IMR-90 (cell line): ENCODE results near the gene IAPP. TPM values are rescaled to one million over a fixed set of nuclear protein-coding genes. Genes with fewer than 3 reads are reported as not detected.

Source experiments
- ATAC-seq: fragments of 200-7000 bp; cut with Tn5 transposase; 2 replicates; pipeline ENCODE4 v1.9.1; 2020; ENCODE audit warnings: low read depth, mild to moderate bottlenecking, moderate library complexity
- BruUV-seq: library from RNA; stranded (reverse); fragments of 400-500 nt; replicated peaks from 2 replicates; lab custom pipeline; 2021; lab: Mats Ljungman, UMichigan
- CTCF ChIA-PET: fragments of 300-600 bp; formaldehyde crosslinking; extraction: SDS; loops from one replicate; lab custom pipeline; 2021; ENCODE audit warnings: antibody characterized with exemption; lab: Yijun Ruan, JAX
- POLR2A ChIA-PET: fragments of 300-600 bp; sonication (Branson Sonifier 250); formaldehyde crosslinking; loops from one replicate; lab custom pipeline; 2022; ENCODE audit warnings: antibody characterized with exemption; ENCODE audit not compliant: unreplicated experiment; lab: Charles Lee
- DNase-seq: peaks from one replicate; pipeline ENCODE4 v3.0.0; 2013
- H2AFZ ChIP-seq: replicated peaks from 2 replicates; pipeline ENCODE3; 2013; ENCODE audit warnings: low read length, mild to moderate bottlenecking; ENCODE audit not compliant: poor library complexity
- H2AK5ac ChIP-seq: 2 replicates; pipeline ENCODE4 v1.6.1; 2013; ENCODE audit warnings: low read depth, low read length, inconsistent platforms
- H2AK9ac ChIP-seq: replicated peaks from 2 replicates; pipeline ENCODE3; 2013; ENCODE audit warnings: mild to moderate bottlenecking, low read depth, low read length, moderate library complexity; ENCODE audit not compliant: poor library complexity
- H2BK120ac ChIP-seq: 2 replicates; pipeline ENCODE4 v1.6.1; 2013; ENCODE audit warnings: low read depth, low read length, inconsistent platforms
- H2BK15ac ChIP-seq: 3 replicates; pipeline ENCODE4 v1.6.1; 2013; ENCODE audit warnings: low read depth, low read length, inconsistent platforms
- H2BK20ac ChIP-seq: 2 replicates; pipeline ENCODE4 v1.6.1; 2013; ENCODE audit warnings: low read depth, mild to moderate bottlenecking, inconsistent platforms, low read length, moderate library complexity
- H2BK5ac ChIP-seq: 2 replicates; pipeline ENCODE4 v1.6.1; 2013; ENCODE audit warnings: mild to moderate bottlenecking, low read depth, low read length, inconsistent platforms; ENCODE audit not compliant: poor library complexity, severe bottlenecking
- H3K14ac ChIP-seq: replicated peaks from 2 replicates; pipeline ENCODE4 v1.6.1; 2013; ENCODE audit warnings: low read depth, low read length, inconsistent platforms
- H3K18ac ChIP-seq: 2 replicates; pipeline ENCODE4 v1.6.1; 2013; ENCODE audit warnings: low read depth, low read length, control low read depth
- H3K23ac ChIP-seq: 2 replicates; pipeline ENCODE4 v1.6.1; 2013; ENCODE audit warnings: low read depth, low read length, inconsistent platforms
- H3K27ac ChIP-seq: 2 replicates; pipeline ENCODE4 v1.5.1; 2013; ENCODE audit warnings: mild to moderate bottlenecking, control low read depth, low read length; ENCODE audit not compliant: insufficient read depth
- H3K27me3 ChIP-seq: 2 replicates; pipeline ENCODE4 v1.6.1; 2013; ENCODE audit warnings: low read length; ENCODE audit not compliant: control insufficient read depth, insufficient read depth
- H3K36me3 ChIP-seq: 2 replicates; pipeline ENCODE4 v1.6.1; 2013; ENCODE audit warnings: low read length, mixed read lengths; ENCODE audit not compliant: control insufficient read depth, insufficient read depth
- H3K4ac ChIP-seq: 2 replicates; pipeline ENCODE4 v1.6.1; 2013; ENCODE audit warnings: low read depth, low read length, inconsistent platforms
- H3K4me1 ChIP-seq: 2 replicates; pipeline ENCODE4 v1.6.1; 2013; ENCODE audit warnings: low read length, mixed read lengths; ENCODE audit not compliant: control insufficient read depth, insufficient read depth
- H3K4me2 ChIP-seq: 2 replicates; pipeline ENCODE4 v1.6.1; 2013; ENCODE audit warnings: low read depth, mild to moderate bottlenecking, control low read depth, low read length, moderate library complexity
- H3K4me3 ChIP-seq: 2 replicates; pipeline ENCODE4 v1.5.1; 2013; ENCODE audit warnings: low read depth, mild to moderate bottlenecking, control low read depth, low read length, moderate library complexity; ENCODE audit not compliant: insufficient read depth
- H3K56ac ChIP-seq: 2 replicates; pipeline ENCODE4 v1.6.1; 2013; ENCODE audit warnings: low read length, inconsistent platforms; ENCODE audit not compliant: insufficient read depth; ENCODE audit errors: extremely low read depth
- H3K79me1 ChIP-seq, 2 experiments: 2 replicates each; pipeline ENCODE4 v1.6.1; 2013; ENCODE audit warnings: low read length in 2 of 2, inconsistent platforms in 1 of 2, low read depth in 1 of 2
- H3K9ac ChIP-seq: 2 replicates; pipeline ENCODE4 v1.6.1; 2013; ENCODE audit warnings: low read depth, low read length, control low read depth
- H3K9me1 ChIP-seq: 2 replicates; pipeline ENCODE4 v1.6.1; 2013; ENCODE audit warnings: low read length, inconsistent platforms; ENCODE audit not compliant: insufficient read depth
- H3K9me3 ChIP-seq: 2 replicates; pipeline ENCODE4 v1.6.1; 2013; ENCODE audit warnings: low read length; ENCODE audit not compliant: control insufficient read depth, insufficient read depth
- H4K20me1 ChIP-seq: 2 replicates; pipeline ENCODE4 v1.6.1; 2013; ENCODE audit warnings: low read length, inconsistent platforms; ENCODE audit not compliant: insufficient read depth
- H4K5ac ChIP-seq: 2 replicates; pipeline ENCODE4 v1.6.1; 2013; ENCODE audit warnings: mild to moderate bottlenecking, low read depth, low read length, control low read depth
- H4K8ac ChIP-seq, 2 experiments: 2 replicates each; pipeline ENCODE4 v1.6.1; 2013; ENCODE audit warnings: low read depth in 2 of 2, low read length in 2 of 2, control low read depth in 1 of 2, inconsistent platforms in 1 of 2
- H4K91ac ChIP-seq: 2 replicates; pipeline ENCODE4 v1.6.1; 2013; ENCODE audit warnings: low read depth, low read length, inconsistent platforms; ENCODE audit not compliant: insufficient read depth
- BHLHE40 ChIP-seq: fragments of 150-350 bp; IDR thresholded peaks from 2 replicates; pipeline ENCODE4 v1.6.1; 2016; ENCODE audit warnings: mild to moderate bottlenecking, low read depth, low read length
- CTCF ChIP-seq: conservative IDR thresholded peaks from 2 replicates; pipeline ENCODE4 v1.5.1; 2012; ENCODE audit warnings: mild to moderate bottlenecking, low read depth, low read length, improper control_type of control experiment
- FOS ChIP-seq: fragments of 150-350 bp; IDR thresholded peaks from 2 replicates; pipeline ENCODE4 v1.6.1; 2016; ENCODE audit warnings: low read depth, low read length
- MAFK ChIP-seq: IDR thresholded peaks from 2 replicates; pipeline ENCODE4 v1.6.1; 2012; ENCODE audit warnings: low read depth, low read length, improper control_type of control experiment
- MAZ ChIP-seq: IDR thresholded peaks from 2 replicates; pipeline ENCODE4 v1.6.1; 2012; ENCODE audit warnings: low read depth, mild to moderate bottlenecking, low read length, improper control_type of control experiment, moderate library complexity, borderline replicate concordance
- RAD21 ChIP-seq: IDR thresholded peaks from 2 replicates; pipeline ENCODE4 v1.6.1; 2012; ENCODE audit warnings: low read length, improper control_type of control experiment
- WGBS, 2 experiments: methylation state at CpG; one replicate each; pipeline versions ENCODE4 v1.1.5 to v1.1.7; 2013; ENCODE audit warnings: missing lambda C conversion rate in 2 of 2; ENCODE audit not compliant: insufficient read length in 1 of 2; ENCODE audit errors: extremely low coverage in 2 of 2; 5-methylcytosine and 5-hydroxymethylcytosine counted together
- dilution Hi-C: fragments of 300-500 bp; cut with HindIII; formaldehyde crosslinking; loops from one replicate; pipeline ENCODE4 v1.14.3; 2018; ENCODE audit warnings: low sequenced_read_pairs; ENCODE audit not compliant: unreplicated experiment
- in situ Hi-C: fragments of 300-500 bp; cut with MboI; formaldehyde crosslinking; loops from 3 replicates; pipeline ENCODE4 v1.14.3; 2019; ENCODE audit warnings: low sequenced_read_pairs, inconsistent platforms, mixed read lengths
- intact Hi-C: fragments of 100-400 bp; cut with micrococcal nuclease; formaldehyde crosslinking; loops from 2 replicates; pipeline ENCODE4 v1.10.0; 2022
- polyA plus RNA-seq, 3 experiments: library from polyadenylated mRNA; depleted of rRNA; stranded (reverse); fragments of >200 nt; gene quantifications; 2 replicates each; pipeline ENCODE4 v1.2.3, GENCODE V29; 2012; ENCODE audit warnings: low replicate concordance in 1 of 3
- total RNA-seq: library from RNA; depleted of rRNA; stranded (reverse); fragments of >200 nt; gene quantifications from 2 replicates; pipeline ENCODE4 v1.2.3, GENCODE V29; 2012

Gene IAPP
- total and polyA plus RNA-seq, 2 of the 4 experiments (the other 2 are of a cell fraction), result not detected

- ATAC-seq (no peak), DNase-seq (no peak)
- H3K9me1 ChIP-seq, result no peaks in the 10 kb centered on the region
- H3K36me3 ChIP-seq, result no peaks in the 10 kb centered on the region
- H2BK5ac ChIP-seq, result no peak overlapping the region
- H2BK15ac ChIP-seq, result no peak overlapping the region
- no peak overlapping the region for H3K4me3 ChIP-seq
- CTCF ChIA-PET, result no interaction called here
- no peaks in the 10 kb centered on the region for H3K79me1 ChIP-seq
- no peak overlapping the region for H3K9ac ChIP-seq
- no peak overlapping the region for H4K8ac ChIP-seq
- H3K56ac ChIP-seq, result no peak overlapping the region
- H3K9me3 ChIP-seq, result 0 out of 2 replicates have a peak, but pooled peaks cover 2% of the 10 kb centered on the region
- H3K14ac ChIP-seq, result no peak overlapping the region
- in situ Hi-C loops, result no loop called here
- TF ChIP-seq CTCF, result no peak
- no peak for TF ChIP-seq RAD21
- no peak for TF ChIP-seq BHLHE40
- no peak for TF ChIP-seq MAFK
- no peak for TF ChIP-seq FOS
- no peak for TF ChIP-seq MAZ
- no peaks in the 10 kb centered on the region for H3K27me3 ChIP-seq
- intact Hi-C loops, result no loop called here
- no peak overlapping the region for H4K5ac ChIP-seq
- H3K4me1 ChIP-seq, result no peaks in the 10 kb centered on the region
- no peak overlapping the region for H3K4ac ChIP-seq
- H2BK20ac ChIP-seq, result no peak overlapping the region
- no peak overlapping the region for H2AK9ac ChIP-seq
- H2AK5ac ChIP-seq, result no peak overlapping the region
- H3K4me2 ChIP-seq, result no peak overlapping the region
- H2BK120ac ChIP-seq, result no peak overlapping the region
- no peak overlapping the region for H3K18ac ChIP-seq
- H4K91ac ChIP-seq, result no peak overlapping the region
- H4K20me1 ChIP-seq, result no peaks in the 10 kb centered on the region
- dilution Hi-C loops, result no loop called here
- no peak overlapping the region for H2AFZ ChIP-seq
- BruUV-seq, result no TSS peak
- POLR2A ChIA-PET, result no interaction called here
- 53% methylated on average over 2 of the region's 6 CpGs; no CpG with 5 or more reads in 1 of the 2 experiments for WGBS, 2 experiments
- no peak overlapping the region for H3K23ac ChIP-seq
- no peak overlapping the region for H3K27ac ChIP-seq
These were observed 34.5 kb upstream of the IAPP start for GRCh38 chr12:21337959-21338744.
